HL-60/S4 treated with retinoic acid at 250 ng/mL for 4 days and 3 days (cell line): ENCODE data around the gene NFIA.

Experiments used
- in situ Hi-C: fragments of 300-500 bp; cut with MboI; formaldehyde crosslinking; loops from 2 replicates; pipeline ENCODE4 v1.7.0; 2022; ENCODE audit warnings: low sequenced_read_pairs

NFIA gene

GRCh38 chr1:61472876-61473275 is 390.5 kb downstream of the NFIA start:
- in situ Hi-C loops: no loop called here

GRCh38 chr1:61474269-61474817 is 392.0 kb downstream of the NFIA start:
- in situ Hi-C loops: no loop called here

GRCh38 chr1:61474963-61475362 is 392.6 kb downstream of the NFIA start:
- in situ Hi-C loops: no loop called here

GRCh38 chr1:61477301-61477700 is 394.9 kb downstream of the NFIA start:
- in situ Hi-C loops: no loop called here

- in situ Hi-C loops: no loop called here
Observed at GRCh38 chr1:61480273-61480935, 398.0 kb downstream of the NFIA start.

- in situ Hi-C loops: no loop called here
Observed at GRCh38 chr1:61481315-61481715, 399.0 kb downstream of the NFIA start.

GRCh38 chr1:61482170-61482734 is 399.9 kb downstream of the NFIA start:
- in situ Hi-C loops: no loop called here

GRCh38 chr1:61486783-61487536 is 404.6 kb downstream of the NFIA start:
- in situ Hi-C loops: no loop called here

- in situ Hi-C loops: no loop called here
Observed at GRCh38 chr1:61487801-61488200, 405.4 kb downstream of the NFIA start.

- in situ Hi-C loops: no loop called here
Observed at GRCh38 chr1:61490924-61491323, 408.6 kb downstream of the NFIA start.

GRCh38 chr1:61491497-61491896 is 409.1 kb downstream of the NFIA start:
- in situ Hi-C loops: no loop called here

GRCh38 chr1:61494000-61494399 is 411.6 kb downstream of the NFIA start:
- in situ Hi-C loops: no loop called here

GRCh38 chr1:61496501-61496900 is 414.1 kb downstream of the NFIA start:
- in situ Hi-C loops: no loop called here

GRCh38 chr1:61497013-61497412 is 414.7 kb downstream of the NFIA start:
- in situ Hi-C loops: no loop called here

- in situ Hi-C loops: no loop called here
Observed at GRCh38 chr1:61498342-61498741, 416.0 kb downstream of the NFIA start.

- in situ Hi-C loops: no loop called here
Observed at GRCh38 chr1:61501971-61502916, 419.9 kb downstream of the NFIA start.

- in situ Hi-C loops: no loop called here
Observed at GRCh38 chr1:61504305-61504704, 421.9 kb downstream of the NFIA start.

- in situ Hi-C loops: no loop called here
Observed at GRCh38 chr1:61504852-61505390, 422.6 kb downstream of the NFIA start.

- in situ Hi-C loops: no loop called here
Observed at GRCh38 chr1:61506236-61506635, 423.9 kb downstream of the NFIA start.

GRCh38 chr1:61506944-61507500 is 424.7 kb downstream of the NFIA start:
- in situ Hi-C loops: no loop called here
